Keratinocyte (primary cell): ENCODE measurements around the gene TAF1B. TPM values are rescaled to one million over a fixed set of nuclear protein-coding genes. Genes with fewer than 3 reads are reported as not detected.

Experiments used
- DNase-seq: peaks from one replicate; pipeline ENCODE4 v3.0.0-alpha.2; 2011; ENCODE audit warnings: low read depth, missing footprints, low spot score
- FAIRE-seq: peaks from 2 replicates; lab custom pipeline; 2011; peaks lifted over from hg19 to GRCh38; lab: Jason Lieb, UNC
- H2AFZ ChIP-seq: 2 replicates; pipeline ENCODE4 v1.6.0; 2012; ENCODE audit warnings: low read length, control low read depth, inconsistent platforms; ENCODE audit not compliant: control insufficient read depth
- H3K27ac ChIP-seq: 2 replicates; pipeline ENCODE4 v1.5.1; 2011; ENCODE audit warnings: low read length; ENCODE audit not compliant: control insufficient read depth, insufficient read depth
- H3K27me3 ChIP-seq: 3 replicates; pipeline ENCODE4 v1.6.0; 2011; ENCODE audit warnings: low read length; ENCODE audit not compliant: control insufficient read depth, insufficient read depth; ENCODE audit errors: extremely low read depth
- H3K36me3 ChIP-seq, 2 experiments: 2 replicates in 1 of 2; 3 replicates in 1 of 2; pipeline ENCODE4 v1.5.1; 2011; ENCODE audit warnings: low read length in 2 of 2, mild to moderate bottlenecking in 1 of 2; ENCODE audit not compliant: control insufficient read depth in 2 of 2, insufficient read depth in 2 of 2; ENCODE audit errors: extremely low read depth in 1 of 2
- H3K4me1 ChIP-seq: 3 replicates; pipeline ENCODE4 v1.5.1; 2011; ENCODE audit warnings: low read length; ENCODE audit not compliant: control insufficient read depth, insufficient read depth; ENCODE audit errors: extremely low read depth
- H3K4me2 ChIP-seq: 3 replicates; pipeline ENCODE4 v1.6.0; 2011; ENCODE audit warnings: low read depth, low read length; ENCODE audit not compliant: control insufficient read depth, insufficient read depth; ENCODE audit errors: extremely low read depth
- H3K4me3 ChIP-seq, 3 experiments: fragments of 200-600 bp in 1 of 3; sonication (generic) in 1 of 3; 2 replicates in 2 of 3; 3 replicates in 1 of 3; pipeline ENCODE4 v1.5.1; 2011 to 2016; ENCODE audit warnings: low read length in 3 of 3, mild to moderate bottlenecking in 3 of 3, control low read depth in 2 of 3, inconsistent platforms in 1 of 3, low read depth in 1 of 3, mixed read lengths in 1 of 3, mixed run types in 1 of 3, moderate library complexity in 1 of 3; ENCODE audit not compliant: control insufficient read depth in 2 of 3, insufficient read depth in 2 of 3; ENCODE audit errors: extremely low read depth in 1 of 3
- H3K79me2 ChIP-seq: 2 replicates; pipeline ENCODE4 v1.6.0; 2012; ENCODE audit warnings: low read length; ENCODE audit not compliant: control insufficient read depth, insufficient read depth
- H3K9ac ChIP-seq: 3 replicates; pipeline ENCODE4 v1.6.0; 2011; ENCODE audit warnings: low read length; ENCODE audit not compliant: control insufficient read depth, insufficient read depth; ENCODE audit errors: extremely low read depth
- H3K9me1 ChIP-seq: 3 replicates; pipeline ENCODE4 v1.6.0; 2011; ENCODE audit warnings: low read length; ENCODE audit not compliant: control insufficient read depth, insufficient read depth; ENCODE audit errors: extremely low read depth
- H3K9me3 ChIP-seq: 2 replicates; pipeline ENCODE4 v1.5.1; 2012; ENCODE audit warnings: low read depth, low read length; ENCODE audit not compliant: control insufficient read depth
- H4K20me1 ChIP-seq: 3 replicates; pipeline ENCODE4 v1.6.0; 2011; ENCODE audit warnings: low read length; ENCODE audit not compliant: control insufficient read depth, insufficient read depth; ENCODE audit errors: extremely low read depth
- EZH2 ChIP-seq: IDR thresholded peaks from one replicate; pipeline ENCODE4 v1.6.1; 2012; ENCODE audit warnings: inconsistent platforms, mild to moderate bottlenecking, low read length, moderate library complexity
- dilution Hi-C: fragments of 300-500 bp; cut with MboI; formaldehyde crosslinking; loops from one replicate; pipeline ENCODE4 v1.7.0; 2020; ENCODE audit warnings: low sequenced_read_pairs; ENCODE audit not compliant: extremely low pct_ligation_motif_present
- polyA plus RNA-seq, 5 experiments: library from polyadenylated mRNA; depleted of rRNA in 3 of 5; stranded (reverse) in 3 of 5; stranded (forward) in 1 of 5; unstranded in 1 of 5; fragments of >200 nt; gene quantifications; 1 replicate in 1 of 5; 2 replicates in 3 of 5; 3 replicates in 1 of 5; pipeline versions ENCODE4 v1.2.1 to v1.2.3, GENCODE V29; 2011 to 2012; ENCODE audit warnings: missing spikeins in 2 of 5, low read depth in 1 of 5, low replicate concordance in 1 of 5
- TF ChIP-seq, protein P1 (sequence below), 3 experiments: IDR thresholded peaks in 1 of 3; conservative IDR thresholded peaks in 1 of 3; optimal IDR thresholded peaks in 1 of 3; 2 replicates in 2 of 3; 3 replicates in 1 of 3; pipeline versions ENCODE3 to v1.5.1; 2011; ENCODE audit warnings: low read length in 3 of 3, mild to moderate bottlenecking in 3 of 3, moderate library complexity in 2 of 3, control low read depth in 1 of 3, inconsistent platforms in 1 of 3; ENCODE audit not compliant: insufficient read depth in 2 of 3; ENCODE audit errors: extremely low read depth in 1 of 3

The TAF1B gene
- polyA plus RNA-seq, 1 donor (not counting 4 experiments of a cell fraction or from before 2014, with no cell fraction given), result 16.5 TPM

DNA sequence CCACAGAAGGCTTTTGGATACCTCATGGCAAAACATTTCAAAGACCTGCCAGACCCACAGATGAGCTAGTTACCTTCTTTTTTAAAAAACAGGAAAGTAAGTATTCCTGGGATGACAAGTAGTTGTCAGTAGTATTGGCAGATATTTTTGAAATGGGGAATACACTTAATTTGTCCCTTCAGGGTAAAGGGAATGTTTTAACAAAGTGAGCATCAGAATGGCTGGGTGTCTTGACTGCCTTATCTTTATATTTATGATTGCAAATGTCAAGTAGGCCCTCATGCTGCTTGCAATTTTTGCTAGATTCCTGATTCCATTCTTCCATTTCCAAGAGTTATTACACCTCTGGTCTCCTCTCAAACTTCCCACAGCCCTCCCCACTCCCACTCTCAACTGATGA is 4.9 kb upstream of the TAF1B start:
- no peak overlapping the region for H3K4me3 ChIP-seq
- TF ChIP-seq, protein P1, sequence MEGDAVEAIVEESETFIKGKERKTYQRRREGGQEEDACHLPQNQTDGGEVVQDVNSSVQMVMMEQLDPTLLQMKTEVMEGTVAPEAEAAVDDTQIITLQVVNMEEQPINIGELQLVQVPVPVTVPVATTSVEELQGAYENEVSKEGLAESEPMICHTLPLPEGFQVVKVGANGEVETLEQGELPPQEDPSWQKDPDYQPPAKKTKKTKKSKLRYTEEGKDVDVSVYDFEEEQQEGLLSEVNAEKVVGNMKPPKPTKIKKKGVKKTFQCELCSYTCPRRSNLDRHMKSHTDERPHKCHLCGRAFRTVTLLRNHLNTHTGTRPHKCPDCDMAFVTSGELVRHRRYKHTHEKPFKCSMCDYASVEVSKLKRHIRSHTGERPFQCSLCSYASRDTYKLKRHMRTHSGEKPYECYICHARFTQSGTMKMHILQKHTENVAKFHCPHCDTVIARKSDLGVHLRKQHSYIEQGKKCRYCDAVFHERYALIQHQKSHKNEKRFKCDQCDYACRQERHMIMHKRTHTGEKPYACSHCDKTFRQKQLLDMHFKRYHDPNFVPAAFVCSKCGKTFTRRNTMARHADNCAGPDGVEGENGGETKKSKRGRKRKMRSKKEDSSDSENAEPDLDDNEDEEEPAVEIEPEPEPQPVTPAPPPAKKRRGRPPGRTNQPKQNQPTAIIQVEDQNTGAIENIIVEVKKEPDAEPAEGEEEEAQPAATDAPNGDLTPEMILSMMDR (optimal IDR thresholded peaks at IDR 0.05 in 1 of 3, IDR thresholded peaks at IDR 0.05 in 1 of 3, conservative IDR thresholded peaks at IDR 0.05 in 1 of 3; ENCODE audit: extremely low read depth in 1 of 3, insufficient read depth in 2 of 3, low read length in 3 of 3), result no peak
- TF ChIP-seq EZH2, result no peak
- no peaks in the 10 kb centered on the region for H3K79me2 ChIP-seq
- DNase-seq (no peak), FAIRE-seq (no peak)
- no peaks in the 10 kb centered on the region for H3K9me1 ChIP-seq
- H3K4me2 ChIP-seq, result no peak overlapping the region
- H4K20me1 ChIP-seq, result no peaks in the 10 kb centered on the region
- H3K27me3 ChIP-seq, result no peaks in the 10 kb centered on the region
- no peak overlapping the region for H2AFZ ChIP-seq
- dilution Hi-C loops, result no loop called here
- H3K36me3 ChIP-seq, result no peaks in the 10 kb centered on the region
- H3K27ac ChIP-seq, result no peak overlapping the region
- no peaks in the 10 kb centered on the region for H3K9me3 ChIP-seq
- no peak overlapping the region for H3K9ac ChIP-seq
- H3K4me1 ChIP-seq, result peaks cover 11% of the 10 kb centered on the region

GRCh38 chr2:9842487-9843228 is 616 bp upstream of the TAF1B start:
- no peaks in the 10 kb centered on the region for H3K9me1 ChIP-seq
- no peaks in the 10 kb centered on the region for H3K9me3 ChIP-seq
- dilution Hi-C loops, result no loop called here
- peaks cover 0 to 4% of the 10 kb centered on the region in 2 experiments for H3K36me3 ChIP-seq
- H3K27ac ChIP-seq, result peak overlapping the region; percentile 96
- peaks cover 6% of the 10 kb centered on the region for H3K79me2 ChIP-seq
- H2AFZ ChIP-seq, result peak overlapping the region; percentile 92
- H3K27me3 ChIP-seq, result no peaks in the 10 kb centered on the region
- H3K4me2 ChIP-seq, result peak overlapping the region; percentile 80
- no peak for DNase-seq
- no peaks in the 10 kb centered on the region for H4K20me1 ChIP-seq
- H3K9ac ChIP-seq, result peak overlapping the region; percentile 89
- FAIRE-seq, result no peak
- peaks cover 32% of the 10 kb centered on the region for H3K4me1 ChIP-seq
- TF ChIP-seq, protein P1 (optimal IDR thresholded peaks at IDR 0.05 in 1 of 3, IDR thresholded peaks at IDR 0.05 in 1 of 3, conservative IDR thresholded peaks at IDR 0.05 in 1 of 3; ENCODE audit: extremely low read depth in 1 of 3, insufficient read depth in 2 of 3, low read length in 3 of 3), result no peak
- no peak for TF ChIP-seq EZH2
- peak overlapping the region; percentile 58 to 92 (median 77) for H3K4me3 ChIP-seq
